Memory B cell (primary cell): Measurements from ENCODE around the gene ACTR1A.
A peak's percentile ranks its signal among the peaks of the same experiment; 100 is the strongest.
"Not testable (repeated sequence)": the region's sequence is repeated elsewhere in the genome, so short reads cannot be mapped to it uniquely, and the experiment has no call there.

Experiments
- ATAC-seq: fragments of 150-1000 bp; cut with Tn5 transposase; 2 replicates; pipeline ENCODE4 v1.10.0; 2021; ENCODE audit warnings: low read depth, mild to moderate bottlenecking, moderate library complexity
- DNase-seq, 2 donors: peaks; one replicate each; pipeline ENCODE4 v3.0.0; 2022; ENCODE audit warnings: low spot score in 2 of 2
- H3K27ac Mint-ChIP-seq: one replicate; pipeline ENCODE4 v1.8.0; 2022; ENCODE audit warnings: mild to moderate bottlenecking, moderate library complexity, mixed read lengths
- H3K27me3 Mint-ChIP-seq: one replicate; pipeline ENCODE4 v1.8.0; 2022; ENCODE audit warnings: mixed read lengths
- H3K36me3 Mint-ChIP-seq: one replicate; pipeline ENCODE4 v1.8.0; 2022; ENCODE audit warnings: mild to moderate bottlenecking, mixed read lengths
- H3K4me1 Mint-ChIP-seq: one replicate; pipeline ENCODE4 v1.8.0; 2022; ENCODE audit warnings: mixed read lengths
- H3K4me3 Mint-ChIP-seq: one replicate; pipeline ENCODE4 v1.8.0; 2022; ENCODE audit warnings: mild to moderate bottlenecking, moderate library complexity, mixed read lengths
- H3K9me3 Mint-ChIP-seq: one replicate; pipeline ENCODE4 v1.8.0; 2022; ENCODE audit warnings: mixed read lengths

Gene ACTR1A

DNA sequence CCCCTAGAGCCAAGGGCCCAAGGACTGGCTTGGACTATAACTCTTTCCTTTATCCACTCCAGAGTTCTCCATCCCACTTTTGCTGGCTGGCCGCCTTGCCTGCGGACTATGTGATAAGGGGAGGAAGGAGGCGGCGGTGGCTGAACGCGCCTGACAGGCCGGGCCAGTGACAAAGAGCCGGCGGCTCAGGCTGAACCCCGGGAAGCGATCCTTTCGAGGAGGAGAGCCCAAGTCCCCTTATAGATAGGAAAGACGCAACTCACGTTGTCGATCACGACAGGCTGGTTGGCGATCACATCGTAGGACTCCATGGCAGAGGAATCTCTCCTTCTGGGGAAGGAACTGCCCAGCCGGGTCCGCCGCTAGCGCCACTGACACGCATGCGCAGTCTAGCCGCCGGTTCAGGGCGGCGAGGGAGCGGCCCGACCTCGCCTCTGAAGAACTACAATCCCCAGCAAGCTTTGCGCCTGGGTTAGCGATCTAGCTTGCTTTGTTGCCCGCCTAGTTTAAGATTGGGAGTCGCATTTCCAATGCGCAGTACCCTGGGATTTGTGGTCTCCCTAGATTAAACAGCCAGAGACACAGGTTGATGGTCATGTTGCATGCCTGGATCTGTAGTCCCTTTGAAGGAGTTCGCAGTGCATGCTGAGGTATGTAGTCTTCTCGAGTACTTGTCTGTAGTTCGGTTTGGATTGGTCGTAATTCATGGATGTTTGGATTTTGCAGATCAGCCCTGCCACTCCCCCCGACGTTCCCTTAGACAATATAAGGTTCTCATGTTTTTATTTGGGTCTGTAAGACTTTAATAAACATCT is at the start of gene ACTR1A:
TSS of gene ACTR1A (minus strand) at position 376 of the 815 bp plus-strand sequence. CDS start at position 311, 65 bp downstream.
- Mint-ChIP-seq H3K4me1 (peaks cover 12% of the 10 kb centered on the region), H3K4me3 (no peak within 1 kb of the TSS), H3K9me3 (no peaks in the 10 kb centered on the region), H3K27me3 (no peaks in the 10 kb centered on the region), H3K36me3 (peaks cover 3% of the 10 kb centered on the region), H3K27ac (no peak within 1 kb of the TSS)
- DNase-seq (peak; percentile 94 to 98), ATAC-seq (peak; percentile 53)

DNA sequence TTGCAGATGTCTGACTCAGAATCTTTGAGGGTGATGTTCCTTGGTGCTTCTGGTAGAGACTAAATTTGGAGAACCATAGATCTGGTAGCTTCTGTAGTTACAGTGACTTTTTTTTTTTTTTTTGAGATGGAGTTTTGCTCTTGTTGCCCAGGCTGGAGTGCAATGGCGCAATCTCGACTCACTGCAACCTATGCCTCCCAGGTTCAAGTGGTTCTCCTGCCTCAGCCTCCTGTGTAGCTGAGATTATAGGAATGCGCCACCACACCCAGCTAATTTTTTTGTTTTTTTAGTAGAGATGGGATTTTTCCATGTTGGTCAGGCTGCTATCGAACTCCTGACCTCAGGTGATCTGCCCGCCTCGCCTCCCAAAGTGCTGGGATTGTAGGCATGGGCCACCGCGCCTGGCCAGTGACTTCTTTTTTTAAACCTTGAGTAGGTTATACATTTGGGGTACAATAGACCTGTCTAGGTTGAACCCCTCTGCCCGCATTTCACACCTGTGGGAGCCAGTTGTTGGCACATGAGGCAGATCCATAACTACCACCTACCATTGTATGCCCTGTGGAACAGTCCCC is 48.2 kb upstream of the ACTR1A start:
- H3K27me3 Mint-ChIP-seq, result no peaks in the 10 kb centered on the region

GRCh38 chr10:102549549-102549948 is 47.0 kb upstream of the ACTR1A start:
- no peak overlapping the region for H3K27ac Mint-ChIP-seq
- H3K36me3 Mint-ChIP-seq, result peaks cover 29% of the 10 kb centered on the region
- ATAC-seq, result no peak
- H3K9me3 Mint-ChIP-seq, result no peaks in the 10 kb centered on the region
- no peak overlapping the region for H3K4me3 Mint-ChIP-seq
- peaks cover 9% of the 10 kb centered on the region for H3K4me1 Mint-ChIP-seq
- DNase-seq, result no peak
- no peaks in the 10 kb centered on the region for H3K27me3 Mint-ChIP-seq

More for the DNA sequence above, 48.2 kb upstream of the ACTR1A start:
- Mint-ChIP-seq H3K4me1 (peaks cover 5% of the 10 kb centered on the region), H3K36me3 (peaks cover 25% of the 10 kb centered on the region), H3K27ac (no peak overlapping the region), H3K4me3 (no peak overlapping the region), H3K9me3 (no peaks in the 10 kb centered on the region)
- no peak for ATAC-seq
- DNase-seq, result no peak

GRCh38 chr10:102546606-102547320 is 44.3 kb upstream of the ACTR1A start:
- Mint-ChIP-seq H3K27me3 (no peaks in the 10 kb centered on the region), H3K27ac (no peak overlapping the region), H3K9me3 (no peaks in the 10 kb centered on the region), H3K36me3 (peaks cover 22% of the 10 kb centered on the region), H3K4me1 (peaks cover 9% of the 10 kb centered on the region), H3K4me3 (no peak overlapping the region)
- DNase-seq (no peak), ATAC-seq (no peak)

GRCh38 chr10:102545997-102546396 is 43.5 kb upstream of the ACTR1A start:
- no peak overlapping the region for H3K27ac Mint-ChIP-seq

GRCh38 chr10:102545265-102545871 is 42.9 kb upstream of the ACTR1A start:
- H3K27ac Mint-ChIP-seq, result no peak overlapping the region
- H3K36me3 Mint-ChIP-seq, result peaks cover 14% of the 10 kb centered on the region
- no peak overlapping the region for H3K4me3 Mint-ChIP-seq
- ATAC-seq (no peak), DNase-seq (no peak)
- H3K4me1 Mint-ChIP-seq, result peaks cover 9% of the 10 kb centered on the region
- no peaks in the 10 kb centered on the region for H3K9me3 Mint-ChIP-seq
- H3K27me3 Mint-ChIP-seq, result no peaks in the 10 kb centered on the region

More at GRCh38 chr10:102545997-102546396, 43.5 kb upstream of the ACTR1A start:
- H3K9me3 Mint-ChIP-seq, result no peaks in the 10 kb centered on the region
- H3K4me1 Mint-ChIP-seq, result peaks cover 9% of the 10 kb centered on the region
- no peak for DNase-seq
- no peak overlapping the region for H3K4me3 Mint-ChIP-seq
- H3K27me3 Mint-ChIP-seq, result no peaks in the 10 kb centered on the region
- ATAC-seq, result no peak
- H3K36me3 Mint-ChIP-seq, result peaks cover 18% of the 10 kb centered on the region

DNA sequence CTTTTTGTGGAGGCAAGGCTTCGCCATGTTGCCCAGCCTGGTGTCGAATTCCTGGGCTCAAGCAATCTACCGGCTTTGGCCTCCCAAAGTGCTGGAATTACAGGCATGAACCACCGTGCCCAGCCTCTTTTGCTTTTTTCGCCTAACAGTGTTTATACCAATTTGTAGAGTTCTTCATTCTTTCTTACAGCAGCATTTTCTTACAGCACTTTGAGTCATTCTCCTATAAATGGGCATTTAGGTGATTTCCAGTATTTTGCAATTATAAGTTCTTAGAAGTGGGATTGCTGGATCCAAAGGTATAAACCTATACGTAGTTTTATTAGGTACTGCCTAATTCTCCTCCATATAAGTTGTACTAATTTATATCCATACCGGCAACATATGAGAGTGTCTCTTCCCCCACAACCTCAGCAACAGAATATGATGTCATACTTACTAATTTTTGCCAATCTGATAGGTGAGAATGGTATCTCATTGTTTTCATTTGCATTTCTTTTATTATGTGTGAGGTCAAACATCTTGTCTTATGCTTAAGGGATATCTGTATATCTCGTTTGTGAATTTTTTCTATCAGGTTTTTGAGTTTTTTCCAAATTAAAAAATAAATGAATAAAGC is 40.4 kb upstream of the ACTR1A start:
- Mint-ChIP-seq H3K36me3 (peaks cover 9% of the 10 kb centered on the region), H3K27ac (no peak overlapping the region), H3K4me1 (peaks cover 5% of the 10 kb centered on the region), H3K27me3 (no peaks in the 10 kb centered on the region), H3K4me3 (no peak overlapping the region), H3K9me3 (no peaks in the 10 kb centered on the region)
- ATAC-seq, result no peak
- DNase-seq, result no peak

DNA sequence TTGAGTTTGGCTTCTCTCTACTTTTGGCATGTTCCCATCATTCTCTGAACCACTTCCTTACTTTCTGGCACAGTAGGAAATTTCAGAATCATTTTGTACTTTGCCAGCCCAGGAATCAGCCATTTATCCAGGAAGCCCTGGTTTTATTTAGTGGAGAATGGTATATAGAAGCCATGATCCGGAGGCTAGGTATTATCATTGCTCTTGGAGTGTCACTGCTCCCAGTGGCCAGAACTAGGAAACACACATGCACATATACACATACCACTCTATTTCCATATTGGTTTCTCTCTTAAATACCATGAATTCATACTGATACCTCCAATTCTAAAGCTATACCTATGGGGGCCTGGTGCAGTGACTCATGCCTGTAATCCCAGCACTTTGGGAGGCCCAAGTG is 37.5 kb upstream of the ACTR1A start:
- Mint-ChIP-seq H3K9me3 (no peaks in the 10 kb centered on the region), H3K4me3 (no peak overlapping the region), H3K4me1 (peaks cover 4% of the 10 kb centered on the region), H3K27me3 (no peaks in the 10 kb centered on the region), H3K36me3 (peaks cover 13% of the 10 kb centered on the region), H3K27ac (no peak overlapping the region)
- no peak for DNase-seq
- peak; percentile 51 for ATAC-seq

- Mint-ChIP-seq H3K4me3 (no peak overlapping the region), H3K4me1 (peaks cover 7% of the 10 kb centered on the region), H3K27ac (no peak overlapping the region), H3K36me3 (peaks cover 17% of the 10 kb centered on the region), H3K27me3 (no peaks in the 10 kb centered on the region), H3K9me3 (no peaks in the 10 kb centered on the region)
- DNase-seq (no peak), ATAC-seq (no peak)
These were observed 36.3 kb upstream of the ACTR1A start for GRCh38 chr10:102538811-102539210.

GRCh38 chr10:102537948-102538347 is 35.4 kb upstream of the ACTR1A start:
- peaks cover 10% of the 10 kb centered on the region for H3K4me1 Mint-ChIP-seq
- DNase-seq (no peak), ATAC-seq (no peak)
- no peak overlapping the region for H3K27ac Mint-ChIP-seq
- no peak overlapping the region for H3K4me3 Mint-ChIP-seq
- H3K36me3 Mint-ChIP-seq, result peaks cover 18% of the 10 kb centered on the region
- no peaks in the 10 kb centered on the region for H3K27me3 Mint-ChIP-seq
- H3K9me3 Mint-ChIP-seq, result no peaks in the 10 kb centered on the region

DNA sequence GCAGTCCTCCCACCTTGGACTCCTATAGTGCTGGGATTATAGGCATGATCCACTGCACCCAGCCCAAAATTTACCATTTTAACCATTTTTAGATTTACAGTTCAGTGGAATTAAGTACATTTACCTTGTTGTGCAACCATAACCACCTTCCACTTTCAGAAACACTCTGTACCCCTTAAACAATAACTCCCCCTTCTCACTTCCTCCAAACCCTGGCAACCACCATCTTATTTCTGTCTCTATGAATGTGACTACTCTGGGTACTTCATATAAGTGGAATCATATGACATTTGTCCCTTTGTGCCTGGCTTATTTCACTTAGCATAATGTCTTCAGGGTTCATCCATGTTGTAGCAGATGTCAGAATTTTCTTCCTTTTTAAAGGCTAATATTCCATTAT is 34.9 kb upstream of the ACTR1A start:
- Mint-ChIP-seq H3K9me3 (no peaks in the 10 kb centered on the region), H3K27ac (no peak overlapping the region), H3K4me3 (no peak overlapping the region), H3K27me3 (no peaks in the 10 kb centered on the region), H3K4me1 (peaks cover 15% of the 10 kb centered on the region), H3K36me3 (peaks cover 20% of the 10 kb centered on the region)
- ATAC-seq, result no peak
- DNase-seq, result no peak

DNA sequence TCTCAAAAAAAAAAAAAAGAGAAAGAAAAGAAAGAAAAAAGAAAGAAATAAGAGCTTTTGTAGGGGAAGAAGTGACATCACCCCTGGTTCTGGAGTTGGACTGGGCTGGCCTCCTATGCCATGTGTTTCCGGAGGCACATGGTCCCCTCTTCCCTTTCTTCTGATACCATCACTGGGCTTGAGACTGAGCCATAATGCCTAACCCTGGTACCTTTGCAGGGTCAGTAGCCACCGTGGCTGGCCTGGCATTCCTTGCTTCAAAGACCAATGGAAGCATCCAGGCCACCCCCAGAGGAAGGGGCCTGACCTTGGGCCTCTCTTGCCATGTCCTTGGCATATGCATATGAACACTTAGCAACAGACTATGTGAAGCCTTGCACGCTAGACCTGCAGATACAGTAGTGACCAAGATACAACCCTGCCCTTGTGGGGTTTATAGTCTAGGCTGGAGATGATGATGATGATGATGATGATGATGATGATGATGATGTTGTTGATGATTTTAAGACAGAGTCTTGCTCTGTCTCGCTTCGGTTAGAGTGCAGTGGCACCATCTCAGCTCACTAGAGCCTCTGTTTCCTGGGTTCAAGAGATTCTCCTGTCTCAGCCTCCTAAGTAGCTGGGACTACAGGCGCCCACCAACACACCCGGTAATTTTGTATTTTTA is 33.1 kb upstream of the ACTR1A start:
- DNase-seq, result no peak
- Mint-ChIP-seq H3K4me1 (peaks cover 21% of the 10 kb centered on the region), H3K27me3 (no peaks in the 10 kb centered on the region), H3K36me3 (peaks cover 20% of the 10 kb centered on the region), H3K27ac (no peak overlapping the region), H3K9me3 (no peaks in the 10 kb centered on the region), H3K4me3 (no peak overlapping the region)
- no peak for ATAC-seq

DNA sequence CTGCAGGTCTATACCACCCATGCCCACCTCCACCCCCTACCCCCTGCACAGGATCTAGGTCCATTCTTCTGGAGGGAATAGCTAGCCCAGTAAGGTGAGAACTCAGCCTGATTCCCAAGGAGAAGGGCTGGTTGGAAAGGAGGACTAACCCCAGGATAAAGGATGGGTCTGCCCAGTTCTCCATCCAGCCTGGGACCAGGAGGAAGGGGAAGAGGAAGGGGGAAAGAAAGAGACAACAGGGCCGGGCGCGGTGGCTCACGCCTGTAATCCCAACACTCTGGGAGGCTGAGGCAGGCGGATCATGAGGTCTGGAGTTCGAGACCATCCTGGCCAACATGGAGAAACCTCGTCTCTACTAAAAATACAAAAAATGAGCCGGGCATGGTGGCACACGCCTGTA is 32.5 kb upstream of the ACTR1A start:
- not testable (repeated sequence) for ATAC-seq, H3K27me3 Mint-ChIP-seq, H3K9me3 Mint-ChIP-seq, H3K4me3 Mint-ChIP-seq, DNase-seq, H3K27ac Mint-ChIP-seq
- peaks cover 21% of the 10 kb centered on the region for H3K4me1 Mint-ChIP-seq
- peaks cover 20% of the 10 kb centered on the region for H3K36me3 Mint-ChIP-seq
